ENCODE measurements around the gene LIME1.
A peak's percentile ranks its signal among the peaks of the same experiment; 100 is the strongest.

Gene LIME1

DNA sequence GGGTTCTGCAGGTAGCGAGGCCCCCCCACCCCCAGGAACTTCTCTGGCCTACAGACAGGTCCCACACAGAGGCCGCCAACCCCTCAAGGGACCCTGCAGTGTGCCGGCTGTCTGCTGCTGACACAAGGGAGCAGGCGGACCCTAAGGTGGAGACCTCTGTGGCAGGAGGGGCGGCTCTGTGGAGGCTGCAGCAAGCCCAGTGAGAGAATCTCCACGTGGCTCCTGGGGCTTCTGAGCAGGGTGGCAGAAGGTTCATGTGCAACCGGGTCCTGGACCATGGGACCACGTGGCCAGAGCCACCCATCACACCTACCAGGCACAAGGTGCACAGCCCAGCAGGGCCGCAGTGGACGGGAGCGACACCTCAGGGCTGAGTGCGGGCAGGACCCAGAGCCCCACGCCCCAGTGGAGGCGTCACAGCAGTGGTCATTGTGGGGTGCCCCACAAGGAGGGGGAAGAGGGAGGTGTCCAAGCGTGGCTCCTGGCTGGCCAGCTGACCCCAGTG, 32.9 kb upstream of the LIME1 start:
- H2BK5ac ChIP-seq (ENCODE audit: low read depth, low read length, poor library complexity, severe bottlenecking) = no peak overlapping the region
- H2AK5ac ChIP-seq (ENCODE audit: low read length, severe bottlenecking) = no peak overlapping the region
- H2BK15ac ChIP-seq (ENCODE audit: low read depth, poor library complexity, severe bottlenecking) = no peak overlapping the region
- H3K9me3 ChIP-seq (ENCODE audit: control insufficient read depth, low read length) = no peaks in the 10 kb centered on the region
- no peak for DNase-seq
- H3K79me1 ChIP-seq (replicated peaks; ENCODE audit: low read length, poor library complexity, severe bottlenecking) = peaks cover 27% of the 10 kb centered on the region
- H3K4me2 ChIP-seq (ENCODE audit: low read length, poor library complexity, severe bottlenecking) = no peak overlapping the region
- no peak overlapping the region for H2BK12ac ChIP-seq (ENCODE audit: low read length in 2 of 2)
- no peak overlapping the region for H3K18ac ChIP-seq (ENCODE audit: low read depth in 1 of 2, low read length in 2 of 2)
- H2AFZ ChIP-seq (ENCODE audit: low read depth, low read length) = no peak overlapping the region
- no peak overlapping the region for H3K23ac ChIP-seq (ENCODE audit: low read length in 2 of 2)
- H3K14ac ChIP-seq (ENCODE audit: low read length in 2 of 2) = no peak overlapping the region
- peaks cover 36 to 60% of the 10 kb centered on the region in 2 experiments for H3K36me3 ChIP-seq (ENCODE audit: control insufficient read depth in 1 of 2, insufficient read depth in 2 of 2, low read depth in 1 of 2, low read length in 2 of 2)
- H3K9ac ChIP-seq (ENCODE audit: low read length) = no peak overlapping the region
- H2BK120ac ChIP-seq (ENCODE audit: low read depth, low read length) = no peak overlapping the region
- H3K4ac ChIP-seq (ENCODE audit: low read depth in 1 of 2, low read length in 2 of 2) = no peak overlapping the region
- H3K27me3 ChIP-seq (ENCODE audit: control insufficient read depth in 1 of 2, insufficient read depth in 1 of 2, low read length in 2 of 2) = no peaks in the 10 kb centered on the region
- H3K4me3 ChIP-seq (ENCODE audit: insufficient read depth in 1 of 2, low read depth in 1 of 2, low read length in 2 of 2) = no peak overlapping the region
- no peak overlapping the region for H4K8ac ChIP-seq (ENCODE audit: low read length)
- H4K91ac ChIP-seq (ENCODE audit: low read length) = no peak overlapping the region
- no peak overlapping the region for H3K27ac ChIP-seq (ENCODE audit: low read length, poor library complexity, severe bottlenecking)
- WGBS = 88% methylated on average over 14 of the region's 15 CpGs
- peaks cover 59% of the 10 kb centered on the region for H3K4me1 ChIP-seq (ENCODE audit: control insufficient read depth, insufficient read depth, low read depth, low read length)

DNA sequence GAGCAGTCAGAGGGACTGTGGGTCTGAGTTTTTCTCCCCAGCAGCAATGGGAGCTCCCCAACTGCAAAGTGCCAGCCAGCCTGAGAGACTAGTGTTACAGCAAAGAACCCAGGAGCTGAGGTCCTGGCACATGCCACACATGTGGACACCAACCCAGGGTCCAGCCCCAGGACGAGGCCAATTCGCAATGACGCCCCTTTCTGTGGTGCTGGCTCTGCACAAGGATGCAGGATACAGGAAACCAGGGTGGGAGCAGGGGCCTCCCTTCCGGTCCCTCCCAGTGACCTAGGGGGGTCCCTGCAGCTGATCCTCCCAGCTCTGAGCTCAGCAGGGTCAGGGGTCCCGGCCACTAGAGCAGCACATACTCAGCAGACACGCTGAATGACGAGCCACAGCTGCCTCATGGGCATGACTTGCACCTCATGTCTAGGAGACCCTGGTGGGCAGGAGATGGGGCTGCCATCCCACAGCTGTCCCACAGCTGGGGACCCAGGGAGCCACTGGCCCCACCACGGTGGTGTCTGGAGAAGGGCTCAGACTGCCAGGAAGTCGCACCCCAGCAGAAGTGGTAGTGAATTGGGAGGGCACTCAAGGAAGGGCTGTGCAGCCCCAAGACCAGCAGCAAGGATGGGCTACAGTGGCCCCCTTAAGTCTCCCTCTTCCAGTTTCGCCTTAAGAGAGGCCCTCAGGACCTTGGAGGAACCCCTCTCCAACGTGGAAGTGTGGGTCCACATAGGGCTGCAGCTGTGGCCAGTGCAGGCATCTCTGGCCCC, 32.3 kb upstream of the LIME1 start:
- Histone ChIP-seq H3K4me2 (ENCODE audit: low read length, poor library complexity, severe bottlenecking) (no peak overlapping the region), H2BK15ac (ENCODE audit: low read depth, poor library complexity, severe bottlenecking) (no peak overlapping the region), H3K27ac (ENCODE audit: low read length, poor library complexity, severe bottlenecking) (no peak overlapping the region), H3K14ac (ENCODE audit: low read length in 2 of 2) (no peak overlapping the region), H3K23ac (ENCODE audit: low read length in 2 of 2) (no peak overlapping the region), H3K4ac (ENCODE audit: low read depth in 1 of 2, low read length in 2 of 2) (no peak overlapping the region), H2AFZ (ENCODE audit: low read depth, low read length) (no peak overlapping the region), H3K27me3 (ENCODE audit: control insufficient read depth in 1 of 2, insufficient read depth in 1 of 2, low read length in 2 of 2) (no peaks in the 10 kb centered on the region), H2BK120ac (ENCODE audit: low read depth, low read length) (no peak overlapping the region), H2AK5ac (ENCODE audit: low read length, severe bottlenecking) (no peak overlapping the region), H3K79me1 (replicated peaks; ENCODE audit: low read length, poor library complexity, severe bottlenecking) (peaks cover 27% of the 10 kb centered on the region), H2BK5ac (ENCODE audit: low read depth, low read length, poor library complexity, severe bottlenecking) (no peak overlapping the region), H3K18ac (ENCODE audit: low read depth in 1 of 2, low read length in 2 of 2) (no peak overlapping the region), H3K9ac (ENCODE audit: low read length) (no peak overlapping the region), H3K4me1 (ENCODE audit: control insufficient read depth, insufficient read depth, low read depth, low read length) (peaks cover 59% of the 10 kb centered on the region), H3K4me3 (ENCODE audit: insufficient read depth in 1 of 2, low read depth in 1 of 2, low read length in 2 of 2) (no peak overlapping the region), H3K9me3 (ENCODE audit: control insufficient read depth, low read length) (no peaks in the 10 kb centered on the region), H2BK12ac (ENCODE audit: low read length in 2 of 2) (no peak overlapping the region), H3K36me3 (ENCODE audit: control insufficient read depth in 1 of 2, insufficient read depth in 2 of 2, low read depth in 1 of 2, low read length in 2 of 2) (peaks cover 41 to 65% of the 10 kb centered on the region in 2 experiments), H4K91ac (ENCODE audit: low read length) (no peak overlapping the region), H4K8ac (ENCODE audit: low read length) (no peak overlapping the region)
- 95% methylated on average over 11 of the region's 11 CpGs for WGBS
- DNase-seq = no peak

- no peak overlapping the region for H2BK15ac ChIP-seq (ENCODE audit: low read depth, poor library complexity, severe bottlenecking)
- H3K27ac ChIP-seq (ENCODE audit: low read length, poor library complexity, severe bottlenecking) = no peak overlapping the region
- no peak overlapping the region for H2AFZ ChIP-seq (ENCODE audit: low read depth, low read length)
- peaks cover 57% of the 10 kb centered on the region for H3K4me1 ChIP-seq (ENCODE audit: control insufficient read depth, insufficient read depth, low read depth, low read length)
- peaks cover 45 to 69% of the 10 kb centered on the region in 2 experiments for H3K36me3 ChIP-seq (ENCODE audit: control insufficient read depth in 1 of 2, insufficient read depth in 2 of 2, low read depth in 1 of 2, low read length in 2 of 2)
- H3K14ac ChIP-seq (ENCODE audit: low read length in 2 of 2) = no peak overlapping the region
- H3K9me3 ChIP-seq (ENCODE audit: control insufficient read depth, low read length) = no peaks in the 10 kb centered on the region
- no peak overlapping the region for H3K23ac ChIP-seq (ENCODE audit: low read length in 2 of 2)
- H2BK12ac ChIP-seq (ENCODE audit: low read length in 2 of 2) = no peak overlapping the region
- no peak overlapping the region for H3K4ac ChIP-seq (ENCODE audit: low read depth in 1 of 2, low read length in 2 of 2)
- no peak overlapping the region for H2BK5ac ChIP-seq (ENCODE audit: low read depth, low read length, poor library complexity, severe bottlenecking)
- H3K18ac ChIP-seq (ENCODE audit: low read depth in 1 of 2, low read length in 2 of 2) = no peak overlapping the region
- H3K4me2 ChIP-seq (ENCODE audit: low read length, poor library complexity, severe bottlenecking) = no peak overlapping the region
- DNase-seq = no peak
- no peak overlapping the region for H3K9ac ChIP-seq (ENCODE audit: low read length)
- H3K27me3 ChIP-seq (ENCODE audit: control insufficient read depth in 1 of 2, insufficient read depth in 1 of 2, low read length in 2 of 2) = no peaks in the 10 kb centered on the region
- H2BK120ac ChIP-seq (ENCODE audit: low read depth, low read length) = no peak overlapping the region
- no peak overlapping the region for H2AK5ac ChIP-seq (ENCODE audit: low read length, severe bottlenecking)
- 88% methylated on average over 6 of the region's 6 CpGs for WGBS
- H3K4me3 ChIP-seq (ENCODE audit: insufficient read depth in 1 of 2, low read depth in 1 of 2, low read length in 2 of 2) = no peak overlapping the region
- H4K91ac ChIP-seq (ENCODE audit: low read length) = no peak overlapping the region
- no peak overlapping the region for H4K8ac ChIP-seq (ENCODE audit: low read length)
- peaks cover 27% of the 10 kb centered on the region for H3K79me1 ChIP-seq (replicated peaks; ENCODE audit: low read length, poor library complexity, severe bottlenecking)
Measured at GRCh38 chr20:63704749-63705117, 31.7 kb upstream of the LIME1 start.

- no peak overlapping the region for H3K14ac ChIP-seq (ENCODE audit: low read length in 2 of 2)
- H3K4me3 ChIP-seq (ENCODE audit: insufficient read depth in 1 of 2, low read depth in 1 of 2, low read length in 2 of 2) = peak overlapping the region in 1 of 2 experiments; percentile 96
- H3K23ac ChIP-seq (ENCODE audit: low read length in 2 of 2) = no peak overlapping the region
- H2AFZ ChIP-seq (ENCODE audit: low read depth, low read length) = no peak overlapping the region
- no peak overlapping the region for H2BK5ac ChIP-seq (ENCODE audit: low read depth, low read length, poor library complexity, severe bottlenecking)
- H3K4me2 ChIP-seq (ENCODE audit: low read length, poor library complexity, severe bottlenecking) = no peak overlapping the region
- H3K4me1 ChIP-seq (ENCODE audit: control insufficient read depth, insufficient read depth, low read depth, low read length) = peaks cover 51% of the 10 kb centered on the region
- H4K8ac ChIP-seq (ENCODE audit: low read length) = no peak overlapping the region
- H3K9me3 ChIP-seq (ENCODE audit: control insufficient read depth, low read length) = no peaks in the 10 kb centered on the region
- no peak overlapping the region for H3K18ac ChIP-seq (ENCODE audit: low read depth in 1 of 2, low read length in 2 of 2)
- H3K27me3 ChIP-seq (ENCODE audit: control insufficient read depth in 1 of 2, insufficient read depth in 1 of 2, low read length in 2 of 2) = no peaks in the 10 kb centered on the region
- H2BK120ac ChIP-seq (ENCODE audit: low read depth, low read length) = no peak overlapping the region
- H3K9ac ChIP-seq (ENCODE audit: low read length) = peak overlapping the region; percentile 93
- H4K91ac ChIP-seq (ENCODE audit: low read length) = no peak overlapping the region
- no peak overlapping the region for H3K4ac ChIP-seq (ENCODE audit: low read depth in 1 of 2, low read length in 2 of 2)
- H2BK12ac ChIP-seq (ENCODE audit: low read length in 2 of 2) = no peak overlapping the region
- no peak overlapping the region for H3K27ac ChIP-seq (ENCODE audit: low read length, poor library complexity, severe bottlenecking)
- peaks cover 25% of the 10 kb centered on the region for H3K79me1 ChIP-seq (replicated peaks; ENCODE audit: low read length, poor library complexity, severe bottlenecking)
- H2BK15ac ChIP-seq (ENCODE audit: low read depth, poor library complexity, severe bottlenecking) = no peak overlapping the region
- no peak overlapping the region for H2AK5ac ChIP-seq (ENCODE audit: low read length, severe bottlenecking)
- DNase-seq = no peak
- H3K36me3 ChIP-seq (ENCODE audit: control insufficient read depth in 1 of 2, insufficient read depth in 2 of 2, low read depth in 1 of 2, low read length in 2 of 2) = peaks cover 44 to 65% of the 10 kb centered on the region in 2 experiments
- 96% methylated on average over 7 of the region's 8 CpGs for WGBS
Measured at GRCh38 chr20:63705232-63706026, 31.0 kb upstream of the LIME1 start.

All from mesenchymal stem cell (in vitro differentiated cells and primary cell).